K562 (cell line): ENCODE data around the gene ERP29. TPM values are rescaled to one million over a fixed set of nuclear protein-coding genes. Genes with fewer than 3 reads are reported as not detected.

ENCODE experiments used
- CCAR2 ChIP-seq: fragments of 200-400 bp; formaldehyde crosslinking; IDR thresholded peaks from 2 replicates; pipeline ENCODE4 v1.6.1; 2017; ENCODE audit warnings: mild to moderate bottlenecking, low read depth, low read length
- FOS ChIP-seq: IDR thresholded peaks from 3 replicates; pipeline ENCODE4 v1.6.1; 2011; ENCODE audit not compliant: insufficient read length; ENCODE audit errors: extremely low read depth
- FOXA1 ChIP-seq: fragments of 450-650 bp; IDR thresholded peaks from 2 replicates; pipeline ENCODE4 v1.6.1; 2016; ENCODE audit warnings: mild to moderate bottlenecking, borderline replicate concordance
- HMG20B ChIP-seq: fragments of 250-450 bp; sonication (Bioruptor Pico); IDR thresholded peaks from 2 replicates; pipeline ENCODE4 v1.5.0; 2021; ENCODE audit warnings: mild to moderate bottlenecking
- HNRNPK ChIP-seq: fragments of 200-400 bp; formaldehyde crosslinking; IDR thresholded peaks from one replicate; pipeline ENCODE4 v1.6.1; 2018; ENCODE audit warnings: mild to moderate bottlenecking, low read depth, low read length; ENCODE audit not compliant: poor library complexity, severe bottlenecking
- L3MBTL2 ChIP-seq: fragments of 450-650 bp; IDR thresholded peaks from 2 replicates; pipeline ENCODE4 v1.6.1; 2016; ENCODE audit warnings: mild to moderate bottlenecking, moderate library complexity
- MEF2A ChIP-seq: IDR thresholded peaks from 2 replicates; pipeline ENCODE4 v1.6.1; 2011; ENCODE audit warnings: low read depth, mild to moderate bottlenecking, low read length, moderate library complexity; ENCODE audit not compliant: control insufficient read depth
- POLR2H ChIP-seq: IDR thresholded peaks from 2 replicates; pipeline ENCODE4 v1.6.1; 2016; ENCODE audit warnings: missing genetic modification characterization, low read depth, mild to moderate bottlenecking, control low read depth, missing compliant biosample characterization, moderate library complexity
- PTBP1 ChIP-seq: fragments of 200-400 bp; formaldehyde crosslinking; IDR thresholded peaks from 2 replicates; pipeline ENCODE4 v1.6.1; 2017; ENCODE audit warnings: low read depth, low read length
- PTRF ChIP-seq: fragments of 450-650 bp; IDR thresholded peaks from 2 replicates; pipeline ENCODE4 v1.6.1; 2016; ENCODE audit warnings: mild to moderate bottlenecking, missing genetic modification characterization, missing compliant biosample characterization
- PYGO2 ChIP-seq: fragments of 450-650 bp; IDR thresholded peaks from 2 replicates; pipeline ENCODE4 v1.6.1; 2016; ENCODE audit warnings: mild to moderate bottlenecking, missing genetic modification characterization, moderate library complexity, missing compliant biosample characterization
- RAD51 ChIP-seq: fragments of 450-650 bp; IDR thresholded peaks from 2 replicates; pipeline ENCODE4 v1.7.1; 2016; ENCODE audit warnings: low read depth, mild to moderate bottlenecking, borderline replicate concordance
- RCOR1 ChIP-seq, 2 experiments: IDR thresholded peaks; 2 replicates each; pipeline ENCODE4 v1.6.1; 2012; ENCODE audit warnings: low read depth in 2 of 2, low read length in 2 of 2, borderline replicate concordance in 1 of 2, improper control_type of control experiment in 1 of 2
- SOX6 ChIP-seq: fragments of 450-650 bp; IDR thresholded peaks from 2 replicates; pipeline ENCODE4 v1.6.1; 2014; ENCODE audit warnings: mild to moderate bottlenecking
- ZNF3 ChIP-seq: fragments of 250-450 bp; sonication (Bioruptor Pico); IDR thresholded peaks from 2 replicates; pipeline ENCODE4 v1.5.0; 2021; ENCODE audit warnings: mild to moderate bottlenecking, moderate library complexity
- ZNF764 ChIP-seq: fragments of 250-450 bp; sonication (Bioruptor Pico); IDR thresholded peaks from 2 replicates; pipeline ENCODE4 v1.4.0; 2020; ENCODE audit warnings: low read depth, mild to moderate bottlenecking, moderate library complexity
- ZZZ3 ChIP-seq: fragments of 450-650 bp; IDR thresholded peaks from 2 replicates; pipeline ENCODE4 v1.6.1; 2016; ENCODE audit warnings: antibody characterized with exemption, mild to moderate bottlenecking, moderate library complexity
- polyA plus RNA-seq, 8 experiments: library from polyadenylated mRNA; depleted of rRNA in 4 of 8; stranded (reverse) in 5 of 8; unstranded in 3 of 8; fragments of >200 nt; fragmentation: Nextera tagmentation in 2 of 8; fragmentation: Illumina TruSeq in 1 of 8; extraction: Ambion mirVana in 2 of 8; extraction: Trizol in 1 of 8; gene quantifications; 2 replicates each; pipeline versions ENCODE4 v1.2.1 to v1.2.3, GENCODE V29; 2011 to 2014; ENCODE audit warnings: inconsistent platforms in 1 of 8, missing spikeins in 1 of 8
- total RNA-seq, 7 experiments: library from RNA; depleted of rRNA in 6 of 7; stranded (reverse); fragments of >200 nt in 6 of 7; fragmentation: Illumina TruSeq in 2 of 7; extraction: Trizol in 2 of 7; gene quantifications; 2 replicates each; pipeline versions ENCODE4 v1.2.1 to v1.2.3, GENCODE V29; 2011 to 2021; ENCODE audit warnings: low replicate concordance in 1 of 7
- TF ChIP-seq, protein P1 (sequence below): fragments of 450-650 bp; IDR thresholded peaks from 2 replicates; pipeline ENCODE4 v1.6.1; 2016; ENCODE audit warnings: low read depth
- TF ChIP-seq, protein P2 (sequence below): conservative IDR thresholded peaks from 2 replicates; pipeline ENCODE4 v1.6.1; 2011; ENCODE audit warnings: low read depth, mild to moderate bottlenecking, low read length; ENCODE audit not compliant: control insufficient read depth

The ERP29 gene
- total and polyA plus RNA-seq, 9 of the 15 experiments (the other 6 are each of a cell fraction or from before 2014, with no cell fraction given) = 42.4 to 146 (median 111) TPM

- TF ChIP-seq RCOR1 (IDR thresholded peaks at IDR 0.05; ENCODE audit: borderline replicate concordance in 1 of 2, low read depth in 2 of 2, low read length in 2 of 2) = no peak
- TF ChIP-seq RAD51 = no peak
- TF ChIP-seq FOXA1 = no peak
- TF ChIP-seq PTBP1 = no peak
- TF ChIP-seq PTRF (tag) = no peak
- TF ChIP-seq, protein P1, sequence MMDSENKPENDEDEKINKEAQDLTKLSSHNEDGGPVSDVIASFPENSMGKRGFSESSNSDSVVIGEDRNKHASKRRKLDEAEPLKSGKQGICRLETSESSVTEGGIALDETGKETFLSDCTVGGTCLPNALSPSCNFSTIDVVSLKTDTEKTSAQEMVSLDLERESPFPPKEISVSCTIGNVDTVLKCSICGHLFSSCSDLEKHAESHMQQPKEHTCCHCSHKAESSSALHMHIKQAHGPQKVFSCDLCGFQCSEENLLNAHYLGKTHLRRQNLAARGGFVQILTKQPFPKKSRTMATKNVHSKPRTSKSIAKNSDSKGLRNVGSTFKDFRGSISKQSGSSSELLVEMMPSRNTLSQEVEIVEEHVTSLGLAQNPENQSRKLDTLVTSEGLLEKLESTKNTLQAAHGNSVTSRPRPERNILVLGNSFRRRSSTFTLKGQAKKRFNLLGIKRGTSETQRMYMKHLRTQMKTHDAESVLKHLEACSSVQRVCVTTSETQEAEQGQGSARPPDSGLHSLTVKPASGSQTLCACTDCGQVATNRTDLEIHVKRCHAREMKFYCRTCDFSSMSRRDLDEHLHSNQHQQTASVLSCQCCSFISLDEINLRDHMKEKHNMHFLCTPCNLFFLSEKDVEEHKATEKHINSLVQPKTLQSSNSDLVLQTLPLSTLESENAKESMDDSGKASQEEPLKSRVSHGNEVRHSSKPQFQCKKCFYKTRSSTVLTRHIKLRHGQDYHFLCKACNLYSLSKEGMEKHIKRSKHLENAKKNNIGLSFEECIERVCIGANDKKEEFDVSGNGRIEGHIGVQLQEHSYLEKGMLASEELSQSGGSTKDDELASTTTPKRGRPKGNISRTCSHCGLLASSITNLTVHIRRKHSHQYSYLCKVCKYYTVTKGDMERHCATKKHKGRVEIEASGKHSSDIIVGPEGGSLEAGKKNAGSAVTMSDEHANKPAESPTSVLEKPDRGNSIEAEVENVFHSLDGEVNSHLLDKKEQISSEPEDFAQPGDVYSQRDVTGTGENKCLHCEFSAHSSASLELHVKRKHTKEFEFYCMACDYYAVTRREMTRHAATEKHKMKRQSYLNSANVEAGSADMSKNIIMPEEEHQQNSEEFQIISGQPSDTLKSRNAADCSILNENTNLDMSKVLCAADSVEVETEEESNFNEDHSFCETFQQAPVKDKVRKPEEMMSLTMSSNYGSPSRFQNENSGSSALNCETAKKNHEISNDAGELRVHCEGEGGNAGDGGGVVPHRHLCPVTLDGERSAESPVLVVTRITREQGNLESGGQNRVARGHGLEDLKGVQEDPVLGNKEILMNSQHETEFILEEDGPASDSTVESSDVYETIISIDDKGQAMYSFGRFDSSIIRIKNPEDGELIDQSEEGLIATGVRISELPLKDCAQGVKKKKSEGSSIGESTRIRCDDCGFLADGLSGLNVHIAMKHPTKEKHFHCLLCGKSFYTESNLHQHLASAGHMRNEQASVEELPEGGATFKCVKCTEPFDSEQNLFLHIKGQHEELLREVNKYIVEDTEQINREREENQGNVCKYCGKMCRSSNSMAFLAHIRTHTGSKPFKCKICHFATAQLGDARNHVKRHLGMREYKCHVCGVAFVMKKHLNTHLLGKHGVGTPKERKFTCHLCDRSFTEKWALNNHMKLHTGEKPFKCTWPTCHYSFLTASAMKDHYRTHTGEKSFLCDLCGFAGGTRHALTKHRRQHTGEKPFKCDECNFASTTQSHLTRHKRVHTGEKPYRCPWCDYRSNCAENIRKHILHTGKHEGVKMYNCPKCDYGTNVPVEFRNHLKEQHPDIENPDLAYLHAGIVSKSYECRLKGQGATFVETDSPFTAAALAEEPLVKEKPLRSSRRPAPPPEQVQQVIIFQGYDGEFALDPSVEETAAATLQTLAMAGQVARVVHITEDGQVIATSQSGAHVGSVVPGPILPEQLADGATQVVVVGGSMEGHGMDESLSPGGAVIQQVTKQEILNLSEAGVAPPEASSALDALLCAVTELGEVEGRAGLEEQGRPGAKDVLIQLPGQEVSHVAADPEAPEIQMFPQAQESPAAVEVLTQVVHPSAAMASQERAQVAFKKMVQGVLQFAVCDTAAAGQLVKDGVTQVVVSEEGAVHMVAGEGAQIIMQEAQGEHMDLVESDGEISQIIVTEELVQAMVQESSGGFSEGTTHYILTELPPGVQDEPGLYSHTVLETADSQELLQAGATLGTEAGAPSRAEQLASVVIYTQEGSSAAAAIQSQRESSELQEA = peak; percentile 43; the same call in 1 of the 2 replicates
- no peak for TF ChIP-seq ZZZ3
- no peak for TF ChIP-seq L3MBTL2
- TF ChIP-seq ZNF764 (CRISPR knock-in tag) = no peak
- TF ChIP-seq CCAR2 = no peak
- TF ChIP-seq MEF2A = no peak
- peak; percentile 29; the same call in 1 of the 2 replicates for TF ChIP-seq SOX6
- TF ChIP-seq, protein P2, sequence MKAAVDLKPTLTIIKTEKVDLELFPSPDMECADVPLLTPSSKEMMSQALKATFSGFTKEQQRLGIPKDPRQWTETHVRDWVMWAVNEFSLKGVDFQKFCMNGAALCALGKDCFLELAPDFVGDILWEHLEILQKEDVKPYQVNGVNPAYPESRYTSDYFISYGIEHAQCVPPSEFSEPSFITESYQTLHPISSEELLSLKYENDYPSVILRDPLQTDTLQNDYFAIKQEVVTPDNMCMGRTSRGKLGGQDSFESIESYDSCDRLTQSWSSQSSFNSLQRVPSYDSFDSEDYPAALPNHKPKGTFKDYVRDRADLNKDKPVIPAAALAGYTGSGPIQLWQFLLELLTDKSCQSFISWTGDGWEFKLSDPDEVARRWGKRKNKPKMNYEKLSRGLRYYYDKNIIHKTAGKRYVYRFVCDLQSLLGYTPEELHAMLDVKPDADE = no peak
- no peak for TF ChIP-seq HMG20B
- no peak for TF ChIP-seq HNRNPK
- TF ChIP-seq FOS = peak; percentile 12
- TF ChIP-seq PYGO2 (tag) = no peak
- TF ChIP-seq POLR2H (tag) = no peak
- TF ChIP-seq ZNF3 (CRISPR knock-in tag) = no peak
These were observed 7.5 kb upstream of the ERP29 start (continued) for GRCh38 chr12:112005419-112006395.
